ENCODE data around the gene SLC22A2. TPM values are rescaled to one million over a fixed set of nuclear protein-coding genes. Genes with fewer than 3 reads are reported as not detected.
"Not testable (repeated sequence)": the region's sequence is repeated elsewhere in the genome, so short reads cannot be mapped to it uniquely, and the experiment has no call there.

Gene SLC22A2
- not detected for total RNA-seq

DNA sequence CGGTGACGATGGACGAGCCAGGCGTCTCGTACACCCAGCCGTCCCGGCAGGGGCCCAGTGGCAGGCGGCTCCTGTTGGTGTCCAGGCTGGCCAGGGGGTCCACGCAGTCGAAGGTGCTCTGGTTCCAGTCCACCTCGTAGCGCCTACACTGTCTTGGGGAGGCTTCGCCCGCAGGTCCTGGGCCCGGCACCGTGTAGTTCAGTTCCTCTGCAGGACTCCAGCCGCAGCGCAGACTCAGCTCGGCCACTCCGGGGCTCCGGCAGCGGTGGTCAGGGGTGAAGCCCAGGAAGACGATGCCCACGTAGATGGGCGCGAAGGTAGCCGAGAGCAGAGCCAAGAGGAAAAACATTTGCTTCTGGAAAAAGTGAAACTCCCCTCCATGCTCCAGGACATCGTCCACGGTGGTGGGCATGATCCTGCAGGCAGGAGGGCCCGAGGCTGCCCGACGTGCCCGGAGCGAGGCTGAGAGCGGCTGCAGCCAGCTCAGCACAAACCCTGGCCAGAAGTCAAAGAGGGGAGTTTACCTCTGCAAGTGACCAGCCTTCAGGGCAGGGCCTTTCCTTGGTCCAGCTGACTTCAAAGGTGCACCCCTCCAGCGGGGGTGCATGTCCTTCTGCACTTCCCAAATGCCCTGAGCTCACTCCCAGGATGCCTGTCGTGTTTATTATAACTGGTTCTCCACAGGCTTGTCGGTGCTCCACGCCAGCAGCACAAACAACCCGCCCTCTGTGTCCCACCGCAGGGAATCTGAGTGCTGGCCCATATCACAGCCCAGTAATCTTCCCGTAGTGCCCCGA, at the start of gene SLC22A2:
TSS of gene SLC22A2 (minus strand) at position 476 of the 797 bp plus-strand sequence. CDS start at position 412, 64 bp downstream.
- Histone ChIP-seq H3K27ac (no peak within 1 kb of the TSS), H3K4me3 (no peak within 1 kb of the TSS), H3K36me3 (no peaks in the 10 kb centered on the region), H3K9me3 (no peaks in the 10 kb centered on the region), H3K27me3 (no peaks in the 10 kb centered on the region), H3K4me1 (no peaks in the 10 kb centered on the region)
- TF ChIP-seq, protein P1, sequence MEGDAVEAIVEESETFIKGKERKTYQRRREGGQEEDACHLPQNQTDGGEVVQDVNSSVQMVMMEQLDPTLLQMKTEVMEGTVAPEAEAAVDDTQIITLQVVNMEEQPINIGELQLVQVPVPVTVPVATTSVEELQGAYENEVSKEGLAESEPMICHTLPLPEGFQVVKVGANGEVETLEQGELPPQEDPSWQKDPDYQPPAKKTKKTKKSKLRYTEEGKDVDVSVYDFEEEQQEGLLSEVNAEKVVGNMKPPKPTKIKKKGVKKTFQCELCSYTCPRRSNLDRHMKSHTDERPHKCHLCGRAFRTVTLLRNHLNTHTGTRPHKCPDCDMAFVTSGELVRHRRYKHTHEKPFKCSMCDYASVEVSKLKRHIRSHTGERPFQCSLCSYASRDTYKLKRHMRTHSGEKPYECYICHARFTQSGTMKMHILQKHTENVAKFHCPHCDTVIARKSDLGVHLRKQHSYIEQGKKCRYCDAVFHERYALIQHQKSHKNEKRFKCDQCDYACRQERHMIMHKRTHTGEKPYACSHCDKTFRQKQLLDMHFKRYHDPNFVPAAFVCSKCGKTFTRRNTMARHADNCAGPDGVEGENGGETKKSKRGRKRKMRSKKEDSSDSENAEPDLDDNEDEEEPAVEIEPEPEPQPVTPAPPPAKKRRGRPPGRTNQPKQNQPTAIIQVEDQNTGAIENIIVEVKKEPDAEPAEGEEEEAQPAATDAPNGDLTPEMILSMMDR (IDR thresholded peaks at IDR 0.05), result no peak
- intact Hi-C loops (cut with DNase I), result no loop called here
- DNase-seq (ENCODE audit: low spot score in 2 of 2), result no peak

DNA sequence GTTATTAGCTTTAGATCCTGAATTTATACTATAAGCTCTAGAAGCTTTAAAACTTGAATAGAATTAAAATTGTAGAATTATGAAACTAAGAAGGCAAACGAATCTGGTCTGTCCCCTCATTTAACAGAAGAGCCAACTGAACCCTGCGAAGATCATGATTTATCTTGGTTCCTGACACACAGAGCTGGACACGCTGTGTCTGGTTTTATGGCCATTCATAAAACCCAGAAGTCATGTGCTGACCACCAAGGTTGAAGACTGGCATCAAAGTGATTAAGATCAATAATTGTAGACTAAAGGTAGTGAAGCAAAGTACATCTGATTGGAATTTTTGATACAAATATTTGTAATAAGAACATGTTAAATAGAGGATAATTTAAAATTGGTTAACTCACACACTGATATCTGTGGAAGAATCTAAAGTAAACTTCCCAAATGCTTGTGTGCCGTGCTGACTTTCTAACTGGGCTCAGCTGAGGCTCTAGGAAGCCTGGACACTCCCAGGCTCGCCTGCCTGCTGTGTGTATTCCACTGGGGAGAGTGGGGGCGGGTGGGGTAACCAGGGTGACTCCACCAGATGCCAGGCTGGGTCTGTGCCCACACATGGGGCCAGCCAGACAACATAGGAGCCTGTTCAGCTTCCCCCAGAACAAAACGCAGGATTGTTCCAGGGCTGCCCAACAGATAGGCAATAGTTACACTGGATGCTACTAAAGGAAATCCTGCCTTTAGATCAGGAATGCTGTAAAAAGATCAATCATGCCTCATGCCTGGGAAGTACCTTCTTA, 47.5 kb upstream of the SLC22A2 start:
- peak overlapping the region in 1 of 2 donors; percentile 46 for H3K27ac ChIP-seq
- no peak for DNase-seq (ENCODE audit: low spot score in 2 of 2)
- intact Hi-C loops (cut with DNase I), result no loop called here
- no peak overlapping the region for H3K4me3 ChIP-seq
- peaks cover 0 to 8% of the 10 kb centered on the region in 2 donors for H3K4me1 ChIP-seq
- no peaks in the 10 kb centered on the region for H3K27me3 ChIP-seq
- no peaks in the 10 kb centered on the region for H3K36me3 ChIP-seq
- TF ChIP-seq, protein P1 (IDR thresholded peaks at IDR 0.05), result no peak
- H3K9me3 ChIP-seq, result peaks cover 0 to 5% of the 10 kb centered on the region in 2 donors

DNA sequence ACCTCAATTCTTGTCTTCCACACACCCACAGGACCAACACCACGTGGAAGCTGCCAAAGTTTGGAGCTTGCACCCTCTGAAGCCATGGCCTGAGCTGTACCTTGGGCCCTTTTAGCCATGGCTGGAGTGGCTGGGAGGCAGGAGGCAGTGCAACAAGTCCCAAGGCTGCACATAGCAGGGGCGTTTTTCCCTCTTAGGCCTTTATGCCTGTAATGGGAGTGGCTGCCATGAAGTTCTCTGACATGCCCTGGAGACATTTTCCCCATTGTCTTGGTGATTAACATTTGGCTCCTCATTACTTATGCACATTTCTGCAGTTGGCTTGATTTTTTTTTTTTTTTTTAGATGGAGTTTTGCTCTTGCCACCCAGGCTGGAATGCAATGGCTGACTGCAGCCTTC, 45.2 kb upstream of the SLC22A2 start:
- no peaks in the 10 kb centered on the region for H3K9me3 ChIP-seq
- TF ChIP-seq, protein P1 (IDR thresholded peaks at IDR 0.05), result no peak
- no peaks in the 10 kb centered on the region for H3K27me3 ChIP-seq
- intact Hi-C loops (cut with DNase I), result no loop called here
- H3K27ac ChIP-seq, result no peak overlapping the region
- no peak for DNase-seq (ENCODE audit: low spot score in 2 of 2)
- H3K36me3 ChIP-seq, result no peaks in the 10 kb centered on the region
- H3K4me1 ChIP-seq, result peaks cover 7 to 20% of the 10 kb centered on the region in 2 donors
- no peak overlapping the region for H3K4me3 ChIP-seq

DNA sequence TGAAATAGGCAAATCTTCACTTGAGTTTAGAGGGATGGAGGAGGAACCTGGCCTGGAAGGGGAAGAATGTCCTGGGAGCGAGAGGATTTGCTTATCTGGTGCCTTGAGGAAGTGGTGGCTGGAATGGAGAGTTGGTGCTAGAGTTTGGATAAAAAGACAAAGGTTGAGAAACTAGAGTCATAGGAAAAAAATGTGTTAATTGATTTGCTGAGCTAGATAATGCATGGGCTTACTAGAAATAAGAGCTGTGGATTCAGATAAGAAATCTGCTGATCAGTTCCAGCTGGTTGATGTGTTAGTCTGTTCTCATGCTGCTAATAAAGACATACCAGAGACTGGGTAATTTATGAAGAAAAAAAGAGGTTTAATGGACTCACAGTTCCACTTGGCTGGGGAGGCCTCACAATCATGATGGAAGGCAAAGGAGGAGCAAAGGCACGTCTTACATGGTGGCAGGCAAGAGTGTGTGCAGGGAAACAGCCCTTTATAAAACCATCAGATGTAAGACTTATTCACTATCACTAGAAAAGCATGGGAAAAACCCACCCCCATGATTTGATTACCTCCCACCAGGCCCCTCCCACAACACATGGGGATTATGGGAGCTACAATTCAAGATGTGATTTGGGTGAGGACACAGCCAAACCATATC, 43.9 kb upstream of the SLC22A2 start:
- H3K36me3 ChIP-seq; H3K27ac ChIP-seq; intact Hi-C loops (cut with DNase I); DNase-seq (ENCODE audit: low spot score in 2 of 2); H3K4me3 ChIP-seq; H3K27me3 ChIP-seq; H3K9me3 ChIP-seq: not testable (repeated sequence)
- H3K4me1 ChIP-seq, result peaks cover 7 to 29% of the 10 kb centered on the region in 2 donors

DNA sequence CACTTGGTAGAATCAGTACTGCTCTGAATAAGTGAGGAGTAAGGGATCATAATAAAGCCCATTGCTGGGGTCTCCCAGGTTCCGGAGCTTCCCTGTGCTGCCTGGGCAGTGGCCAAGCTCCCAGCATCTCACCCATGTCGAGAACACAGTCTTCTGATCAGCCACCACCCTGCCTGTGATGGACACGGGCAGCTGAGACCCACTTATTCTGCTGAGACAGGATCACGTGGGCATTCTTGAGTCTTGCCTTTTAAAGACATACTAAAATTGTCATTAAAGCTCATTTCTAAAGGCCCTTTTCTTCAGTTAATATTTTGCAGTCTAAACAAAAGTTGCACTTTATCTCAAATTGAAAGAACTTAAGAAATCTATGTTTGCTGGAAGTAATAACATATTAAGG, 42.7 kb upstream of the SLC22A2 start:
- peak overlapping the region; percentile 37 to 60 for H3K27ac ChIP-seq
- H3K4me3 ChIP-seq, result no peak overlapping the region
- no peak for DNase-seq (ENCODE audit: low spot score in 2 of 2)
- peaks cover 7 to 29% of the 10 kb centered on the region in 2 donors for H3K4me1 ChIP-seq
- TF ChIP-seq, protein P1 (IDR thresholded peaks at IDR 0.05), result no peak
- H3K27me3 ChIP-seq, result no peaks in the 10 kb centered on the region
- no peaks in the 10 kb centered on the region for H3K9me3 ChIP-seq
- H3K36me3 ChIP-seq, result no peaks in the 10 kb centered on the region
- intact Hi-C loops (cut with DNase I), result no loop called here
